Osteocyte (in vitro differentiated cells): Measurements from ENCODE around the gene ARL5A. TPM values are rescaled to one million over a fixed set of nuclear protein-coding genes. Genes with fewer than 3 reads are reported as not detected.

Source experiments
- DNase-seq: peaks from one replicate; pipeline ENCODE4 v3.0.0; 2021; ENCODE audit warnings: mixed read lengths; ENCODE audit not compliant: unreplicated experiment; ENCODE audit errors: extremely low spot score
- H3K27ac Mint-ChIP-seq: one replicate; pipeline ENCODE4 v1.8.0; 2021; ENCODE audit warnings: mild to moderate bottlenecking, mixed read lengths; ENCODE audit not compliant: unreplicated experiment
- H3K27me3 Mint-ChIP-seq: one replicate; pipeline ENCODE4 v1.8.0; 2021; ENCODE audit warnings: mixed read lengths; ENCODE audit not compliant: unreplicated experiment
- H3K36me3 Mint-ChIP-seq: one replicate; pipeline ENCODE4 v1.8.0; 2021; ENCODE audit warnings: mixed read lengths; ENCODE audit not compliant: unreplicated experiment
- H3K4me1 Mint-ChIP-seq: one replicate; pipeline ENCODE4 v1.8.0; 2021; ENCODE audit warnings: mixed read lengths; ENCODE audit not compliant: unreplicated experiment
- H3K4me3 Mint-ChIP-seq: one replicate; pipeline ENCODE4 v1.8.0; 2021; ENCODE audit warnings: mild to moderate bottlenecking, moderate library complexity, mixed read lengths; ENCODE audit not compliant: unreplicated experiment
- H3K9me3 Mint-ChIP-seq: one replicate; pipeline ENCODE4 v1.8.0; 2021; ENCODE audit warnings: mixed read lengths; ENCODE audit not compliant: unreplicated experiment
- CTCF ChIP-seq: fragments of 200-600 bp; sonication (generic); IDR thresholded peaks from 2 replicates; pipeline ENCODE4 v1.5.0; 2021; ENCODE audit warnings: antibody characterized with exemption, mild to moderate bottlenecking, moderate library complexity
- total RNA-seq: library from RNA; stranded (reverse); gene quantifications from 2 replicates; pipeline ENCODE4 v1.2.1, GENCODE V29; 2021

ARL5A gene
- total RNA-seq, 1 donor from 2014 or later, result 41.6 TPM

GRCh38 chr2:151771599-151772358 lies 56.4 kb downstream of the ARL5A start:
- no peak for TF ChIP-seq CTCF
- H3K4me3 Mint-ChIP-seq, result no peak overlapping the region
- H3K27ac Mint-ChIP-seq, result no peak overlapping the region
- DNase-seq, result no peak
- peaks cover 10% of the 10 kb centered on the region for H3K4me1 Mint-ChIP-seq
- H3K36me3 Mint-ChIP-seq, result peaks cover 30% of the 10 kb centered on the region
- H3K9me3 Mint-ChIP-seq, result peaks cover 7% of the 10 kb centered on the region
- no peaks in the 10 kb centered on the region for H3K27me3 Mint-ChIP-seq

- H3K36me3 Mint-ChIP-seq, result peaks cover 23% of the 10 kb centered on the region
- no peak for DNase-seq
- H3K27ac Mint-ChIP-seq, result no peak overlapping the region
- TF ChIP-seq CTCF, result no peak
- peaks cover 7% of the 10 kb centered on the region for H3K9me3 Mint-ChIP-seq
- H3K4me1 Mint-ChIP-seq, result peaks cover 17% of the 10 kb centered on the region
- H3K4me3 Mint-ChIP-seq, result no peak overlapping the region
- no peaks in the 10 kb centered on the region for H3K27me3 Mint-ChIP-seq
Observed at GRCh38 chr2:151770995-151771394, 57.2 kb downstream of the ARL5A start.

- Mint-ChIP-seq H3K36me3 (peaks cover 19% of the 10 kb centered on the region), H3K4me1 (peaks cover 21% of the 10 kb centered on the region), H3K4me3 (no peak overlapping the region), H3K9me3 (peaks cover 7% of the 10 kb centered on the region), H3K27ac (no peak overlapping the region), H3K27me3 (no peaks in the 10 kb centered on the region)
- no peak for TF ChIP-seq CTCF
- no peak for DNase-seq
Observed at GRCh38 chr2:151769606-151770005, 58.6 kb downstream of the ARL5A start.

- Mint-ChIP-seq H3K4me3 (no peak overlapping the region), H3K9me3 (peaks cover 7% of the 10 kb centered on the region), H3K27me3 (no peaks in the 10 kb centered on the region), H3K4me1 (peaks cover 16% of the 10 kb centered on the region), H3K27ac (no peak overlapping the region), H3K36me3 (peaks cover 17% of the 10 kb centered on the region)
- no peak for TF ChIP-seq CTCF
- no peak for DNase-seq
Observed at GRCh38 chr2:151767536-151767935, 60.7 kb downstream of the ARL5A start.

GRCh38 chr2:151766437-151767153 lies 61.6 kb downstream of the ARL5A start:
- H3K9me3 Mint-ChIP-seq, result peaks cover 7% of the 10 kb centered on the region
- H3K27ac Mint-ChIP-seq, result no peak overlapping the region
- peaks cover 13% of the 10 kb centered on the region for H3K36me3 Mint-ChIP-seq
- DNase-seq, result no peak
- no peak overlapping the region for H3K4me3 Mint-ChIP-seq
- peaks cover 16% of the 10 kb centered on the region for H3K4me1 Mint-ChIP-seq
- no peak for TF ChIP-seq CTCF
- no peaks in the 10 kb centered on the region for H3K27me3 Mint-ChIP-seq
